WTC11 (cell line): ENCODE results near the gene SLC2A11. TPM values are rescaled to one million over a fixed set of nuclear protein-coding genes. Genes with fewer than 3 reads are reported as not detected.
"Not testable (repeated sequence)": the region's sequence is repeated elsewhere in the genome, so short reads cannot be mapped to it uniquely, and the experiment has no call there.

Source experiments
- ATAC-seq: fragments of 200-7000 bp; cut with Tn5 transposase; 2 replicates; pipeline ENCODE4 v1.10.0; 2021; ENCODE audit warnings: mild to moderate bottlenecking, moderate library complexity
- CTCF ChIA-PET: fragments of 300-600 bp; sonication (Branson Sonifier 250); formaldehyde crosslinking; loops from one replicate; lab custom pipeline; 2021; ENCODE audit warnings: antibody characterized with exemption; lab: Charles Lee
- POLR2A ChIA-PET: fragments of 350-600 bp; sonication (Branson Sonifier 250); formaldehyde crosslinking; loops from one replicate; lab custom pipeline; 2021; ENCODE audit warnings: antibody characterized with exemption; lab: Charles Lee
- DNase-seq: peaks from one replicate; pipeline ENCODE4 v3.0.0; 2021; ENCODE audit warnings: low spot score
- H3K27ac Mint-ChIP-seq: 2 replicates; pipeline ENCODE4 v1.8.0; 2021; ENCODE audit warnings: mixed read lengths
- H3K27me3 Mint-ChIP-seq: 2 replicates; pipeline ENCODE4 v1.8.0; 2021; ENCODE audit warnings: low read depth, mild to moderate bottlenecking, moderate library complexity, mixed read lengths
- H3K36me3 Mint-ChIP-seq: 2 replicates; pipeline ENCODE4 v1.8.0; 2021; ENCODE audit warnings: mixed read lengths
- H3K4me1 Mint-ChIP-seq: 2 replicates; pipeline ENCODE4 v1.8.0; 2022; ENCODE audit warnings: mixed read lengths
- H3K4me3 Mint-ChIP-seq: 2 replicates; pipeline ENCODE4 v1.8.0; 2021; ENCODE audit warnings: mild to moderate bottlenecking, moderate library complexity, mixed read lengths
- H3K9me3 Mint-ChIP-seq: 2 replicates; pipeline ENCODE4 v1.8.0; 2021; ENCODE audit warnings: mixed read lengths
- NR3C1 ChIP-seq: sonication (generic); formaldehyde crosslinking; conservative IDR thresholded peaks from 2 replicates; pipeline ENCODE4 v1.8.1; 2023; ENCODE audit warnings: low read depth, mild to moderate bottlenecking, missing genetic modification reagents
- OVOL2 ChIP-seq: fragments of 250-450 bp; sonication (Bioruptor Pico); IDR thresholded peaks from 2 replicates; pipeline ENCODE4 v1.9.0; 2021; ENCODE audit warnings: mild to moderate bottlenecking, borderline replicate concordance
- RELA ChIP-seq: sonication (generic); formaldehyde crosslinking; IDR thresholded peaks from 2 replicates; pipeline ENCODE4 v1.8.1; 2022; ENCODE audit warnings: missing genetic modification reagents, mild to moderate bottlenecking, borderline replicate concordance
- TCF7 ChIP-seq: sonication (generic); formaldehyde crosslinking; IDR thresholded peaks from 2 replicates; pipeline ENCODE4 v1.8.0; 2022; ENCODE audit warnings: mild to moderate bottlenecking, low read depth, missing genetic modification reagents, moderate library complexity
- total RNA-seq: library from RNA; stranded (reverse); gene quantifications from 3 replicates; pipeline ENCODE4 v1.2.3, GENCODE V29; 2021
- TF ChIP-seq, protein P1 (sequence below): sonication (generic); formaldehyde crosslinking; IDR thresholded peaks from 2 replicates; pipeline ENCODE4 v1.8.0; 2023; ENCODE audit warnings: missing genetic modification reagents, mild to moderate bottlenecking, borderline replicate concordance
- TF ChIP-seq, protein P2 (sequence below): sonication (generic); formaldehyde crosslinking; IDR thresholded peaks from 2 replicates; pipeline ENCODE4 v1.8.0; 2023; ENCODE audit warnings: missing genetic modification reagents
- TF ChIP-seq, protein P3 (sequence below): sonication (generic); formaldehyde crosslinking; IDR thresholded peaks from 2 replicates; pipeline ENCODE4 v1.8.1; 2022; ENCODE audit warnings: mild to moderate bottlenecking, missing genetic modification reagents, moderate library complexity, borderline replicate concordance
- TF ChIP-seq, protein P4 (sequence below): sonication (generic); formaldehyde crosslinking; IDR thresholded peaks from 2 replicates; pipeline ENCODE4 v1.8.0; 2022; ENCODE audit warnings: missing genetic modification reagents
- TF ChIP-seq, protein P5 (sequence below): sonication (generic); formaldehyde crosslinking; IDR thresholded peaks from 2 replicates; pipeline ENCODE4 v1.8.1; 2022; ENCODE audit warnings: missing genetic modification reagents, borderline replicate concordance
- TF ChIP-seq, protein P6 (sequence below): fragments of 250-450 bp; sonication (Bioruptor Pico); conservative IDR thresholded peaks from 2 replicates; pipeline ENCODE4 v1.9.0; 2021; ENCODE audit warnings: mild to moderate bottlenecking
- TF ChIP-seq, protein P7 (sequence below): fragments of 250-450 bp; sonication (Bioruptor Pico); IDR thresholded peaks from 2 replicates; pipeline ENCODE4 v1.8.0; 2021; ENCODE audit warnings: mild to moderate bottlenecking
- TF ChIP-seq, protein P8 (sequence below): sonication (generic); formaldehyde crosslinking; conservative IDR thresholded peaks from 2 replicates; pipeline ENCODE4 v1.8.1; 2023; ENCODE audit warnings: mild to moderate bottlenecking, low read depth, missing genetic modification reagents, moderate library complexity

The SLC2A11 gene
- total RNA-seq, 1 experiment from 2014 or later, result 19.9 TPM

DNA sequence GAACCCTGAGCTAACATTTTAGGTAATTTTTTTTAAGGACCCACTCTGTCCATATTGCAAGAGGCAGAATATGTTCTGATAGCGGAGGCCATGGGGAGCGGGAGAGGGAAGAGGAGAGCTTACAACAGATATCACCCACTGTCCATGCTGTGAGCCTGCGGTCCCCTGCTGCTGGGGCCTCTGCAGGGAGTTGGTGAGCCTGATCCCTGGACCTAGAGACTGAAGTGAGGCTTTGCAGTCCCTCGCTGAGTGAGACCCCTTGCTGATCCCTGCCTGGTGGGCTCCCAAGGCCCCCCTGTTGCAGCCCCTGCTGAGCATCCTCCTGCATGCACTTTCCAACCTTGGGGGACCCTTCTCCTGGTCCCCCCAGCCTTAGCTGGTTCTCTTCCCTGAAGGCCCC lies 49.0 kb downstream of the SLC2A11 start (continued):
- TF ChIP-seq, protein P1, sequence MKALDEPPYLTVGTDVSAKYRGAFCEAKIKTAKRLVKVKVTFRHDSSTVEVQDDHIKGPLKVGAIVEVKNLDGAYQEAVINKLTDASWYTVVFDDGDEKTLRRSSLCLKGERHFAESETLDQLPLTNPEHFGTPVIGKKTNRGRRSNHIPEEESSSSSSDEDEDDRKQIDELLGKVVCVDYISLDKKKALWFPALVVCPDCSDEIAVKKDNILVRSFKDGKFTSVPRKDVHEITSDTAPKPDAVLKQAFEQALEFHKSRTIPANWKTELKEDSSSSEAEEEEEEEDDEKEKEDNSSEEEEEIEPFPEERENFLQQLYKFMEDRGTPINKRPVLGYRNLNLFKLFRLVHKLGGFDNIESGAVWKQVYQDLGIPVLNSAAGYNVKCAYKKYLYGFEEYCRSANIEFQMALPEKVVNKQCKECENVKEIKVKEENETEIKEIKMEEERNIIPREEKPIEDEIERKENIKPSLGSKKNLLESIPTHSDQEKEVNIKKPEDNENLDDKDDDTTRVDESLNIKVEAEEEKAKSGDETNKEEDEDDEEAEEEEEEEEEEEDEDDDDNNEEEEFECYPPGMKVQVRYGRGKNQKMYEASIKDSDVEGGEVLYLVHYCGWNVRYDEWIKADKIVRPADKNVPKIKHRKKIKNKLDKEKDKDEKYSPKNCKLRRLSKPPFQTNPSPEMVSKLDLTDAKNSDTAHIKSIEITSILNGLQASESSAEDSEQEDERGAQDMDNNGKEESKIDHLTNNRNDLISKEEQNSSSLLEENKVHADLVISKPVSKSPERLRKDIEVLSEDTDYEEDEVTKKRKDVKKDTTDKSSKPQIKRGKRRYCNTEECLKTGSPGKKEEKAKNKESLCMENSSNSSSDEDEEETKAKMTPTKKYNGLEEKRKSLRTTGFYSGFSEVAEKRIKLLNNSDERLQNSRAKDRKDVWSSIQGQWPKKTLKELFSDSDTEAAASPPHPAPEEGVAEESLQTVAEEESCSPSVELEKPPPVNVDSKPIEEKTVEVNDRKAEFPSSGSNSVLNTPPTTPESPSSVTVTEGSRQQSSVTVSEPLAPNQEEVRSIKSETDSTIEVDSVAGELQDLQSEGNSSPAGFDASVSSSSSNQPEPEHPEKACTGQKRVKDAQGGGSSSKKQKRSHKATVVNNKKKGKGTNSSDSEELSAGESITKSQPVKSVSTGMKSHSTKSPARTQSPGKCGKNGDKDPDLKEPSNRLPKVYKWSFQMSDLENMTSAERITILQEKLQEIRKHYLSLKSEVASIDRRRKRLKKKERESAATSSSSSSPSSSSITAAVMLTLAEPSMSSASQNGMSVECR, result no peak
- TF ChIP-seq, protein P2, sequence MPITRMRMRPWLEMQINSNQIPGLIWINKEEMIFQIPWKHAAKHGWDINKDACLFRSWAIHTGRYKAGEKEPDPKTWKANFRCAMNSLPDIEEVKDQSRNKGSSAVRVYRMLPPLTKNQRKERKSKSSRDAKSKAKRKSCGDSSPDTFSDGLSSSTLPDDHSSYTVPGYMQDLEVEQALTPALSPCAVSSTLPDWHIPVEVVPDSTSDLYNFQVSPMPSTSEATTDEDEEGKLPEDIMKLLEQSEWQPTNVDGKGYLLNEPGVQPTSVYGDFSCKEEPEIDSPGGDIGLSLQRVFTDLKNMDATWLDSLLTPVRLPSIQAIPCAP (CRISPR knock-in tag), result no peak

DNA sequence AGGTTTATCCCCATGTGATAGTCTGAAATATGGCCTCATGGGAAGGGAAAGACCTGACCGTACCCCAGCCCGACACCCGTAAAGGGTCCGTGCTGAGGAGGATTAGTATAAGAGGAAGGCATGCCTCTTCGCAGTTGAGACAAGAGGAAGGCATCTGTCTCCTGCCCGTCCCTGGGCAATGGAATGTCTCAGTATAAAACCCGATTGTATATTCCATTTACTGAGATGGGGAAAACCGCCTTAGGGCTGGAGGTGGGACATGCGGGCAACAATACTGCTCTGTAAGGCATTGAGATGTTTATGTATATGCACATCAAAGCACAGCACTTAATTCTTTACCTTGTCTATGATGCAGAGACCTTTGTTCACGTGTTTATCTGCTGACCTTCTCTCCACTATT lies 49.7 kb downstream of the SLC2A11 start:
- POLR2A ChIA-PET, H3K4me3 Mint-ChIP-seq, ATAC-seq, DNase-seq, H3K36me3 Mint-ChIP-seq, H3K27ac Mint-ChIP-seq: not testable (repeated sequence)
- peaks cover 19% of the 10 kb centered on the region for H3K9me3 Mint-ChIP-seq
- peaks cover 56% of the 10 kb centered on the region for H3K27me3 Mint-ChIP-seq
- H3K4me1 Mint-ChIP-seq, result peaks cover 43% of the 10 kb centered on the region
- CTCF ChIA-PET, result interaction anchor here (2.0 kb wide), 1 partner anchor 13 kb away, joined by 17 read pairs; the partner anchor contains the start of gene MIF

DNA sequence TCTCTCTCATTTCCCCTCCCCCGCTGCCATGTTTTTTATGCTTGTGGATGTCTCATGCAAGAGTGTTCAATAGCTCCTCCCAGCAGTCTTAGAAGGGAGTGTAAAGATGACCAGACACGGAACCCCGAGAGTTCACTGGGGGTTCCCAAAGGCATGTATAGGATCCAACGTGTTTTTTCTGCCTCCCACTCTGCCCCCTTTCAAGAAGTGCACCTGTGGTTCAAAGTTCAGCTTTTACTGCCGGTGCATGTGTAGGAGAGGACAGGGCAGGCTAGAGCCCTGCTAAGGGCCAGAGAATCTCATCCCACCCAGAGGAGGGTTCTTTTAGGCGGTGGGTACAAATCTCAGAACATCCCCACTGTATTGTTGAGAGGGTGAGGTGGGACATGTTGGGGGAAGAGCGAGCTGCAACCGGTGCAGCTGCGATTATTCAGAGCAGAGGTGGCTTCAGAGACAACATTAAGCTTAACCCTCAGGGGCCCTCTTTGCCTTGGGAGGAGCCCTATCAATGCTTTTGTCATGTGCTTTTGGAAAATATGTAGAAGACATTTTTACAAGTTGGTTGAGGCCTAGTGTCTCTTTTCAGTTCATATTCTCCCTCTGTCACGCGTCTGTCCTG lies 51.0 kb downstream of the SLC2A11 start:
- CTCF ChIA-PET, result interaction anchor here (0.7 to 2.0 kb wide), 3 partner anchors 11 to 21 kb away, joined by 3 to 17 read pairs (median 7); partner anchors contain the start of gene MIF
- Mint-ChIP-seq H3K9me3 (peaks cover 30% of the 10 kb centered on the region), H3K27me3 (peaks cover 53% of the 10 kb centered on the region), H3K4me3 (peak overlapping the region; percentile 24), H3K36me3 (peaks cover 16% of the 10 kb centered on the region), H3K27ac (no peak overlapping the region; the same call in 1 of the 2 replicates), H3K4me1 (peaks cover 50% of the 10 kb centered on the region)
- DNase-seq (no peak), ATAC-seq (no peak)
- POLR2A ChIA-PET, result no interaction called here
- no peak for TF ChIP-seq OVOL2 (CRISPR knock-in tag)
- TF ChIP-seq RELA, result no peak
- TF ChIP-seq, protein P3, sequence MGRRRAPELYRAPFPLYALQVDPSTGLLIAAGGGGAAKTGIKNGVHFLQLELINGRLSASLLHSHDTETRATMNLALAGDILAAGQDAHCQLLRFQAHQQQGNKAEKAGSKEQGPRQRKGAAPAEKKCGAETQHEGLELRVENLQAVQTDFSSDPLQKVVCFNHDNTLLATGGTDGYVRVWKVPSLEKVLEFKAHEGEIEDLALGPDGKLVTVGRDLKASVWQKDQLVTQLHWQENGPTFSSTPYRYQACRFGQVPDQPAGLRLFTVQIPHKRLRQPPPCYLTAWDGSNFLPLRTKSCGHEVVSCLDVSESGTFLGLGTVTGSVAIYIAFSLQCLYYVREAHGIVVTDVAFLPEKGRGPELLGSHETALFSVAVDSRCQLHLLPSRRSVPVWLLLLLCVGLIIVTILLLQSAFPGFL, result no peak
- TF ChIP-seq, protein P4, sequence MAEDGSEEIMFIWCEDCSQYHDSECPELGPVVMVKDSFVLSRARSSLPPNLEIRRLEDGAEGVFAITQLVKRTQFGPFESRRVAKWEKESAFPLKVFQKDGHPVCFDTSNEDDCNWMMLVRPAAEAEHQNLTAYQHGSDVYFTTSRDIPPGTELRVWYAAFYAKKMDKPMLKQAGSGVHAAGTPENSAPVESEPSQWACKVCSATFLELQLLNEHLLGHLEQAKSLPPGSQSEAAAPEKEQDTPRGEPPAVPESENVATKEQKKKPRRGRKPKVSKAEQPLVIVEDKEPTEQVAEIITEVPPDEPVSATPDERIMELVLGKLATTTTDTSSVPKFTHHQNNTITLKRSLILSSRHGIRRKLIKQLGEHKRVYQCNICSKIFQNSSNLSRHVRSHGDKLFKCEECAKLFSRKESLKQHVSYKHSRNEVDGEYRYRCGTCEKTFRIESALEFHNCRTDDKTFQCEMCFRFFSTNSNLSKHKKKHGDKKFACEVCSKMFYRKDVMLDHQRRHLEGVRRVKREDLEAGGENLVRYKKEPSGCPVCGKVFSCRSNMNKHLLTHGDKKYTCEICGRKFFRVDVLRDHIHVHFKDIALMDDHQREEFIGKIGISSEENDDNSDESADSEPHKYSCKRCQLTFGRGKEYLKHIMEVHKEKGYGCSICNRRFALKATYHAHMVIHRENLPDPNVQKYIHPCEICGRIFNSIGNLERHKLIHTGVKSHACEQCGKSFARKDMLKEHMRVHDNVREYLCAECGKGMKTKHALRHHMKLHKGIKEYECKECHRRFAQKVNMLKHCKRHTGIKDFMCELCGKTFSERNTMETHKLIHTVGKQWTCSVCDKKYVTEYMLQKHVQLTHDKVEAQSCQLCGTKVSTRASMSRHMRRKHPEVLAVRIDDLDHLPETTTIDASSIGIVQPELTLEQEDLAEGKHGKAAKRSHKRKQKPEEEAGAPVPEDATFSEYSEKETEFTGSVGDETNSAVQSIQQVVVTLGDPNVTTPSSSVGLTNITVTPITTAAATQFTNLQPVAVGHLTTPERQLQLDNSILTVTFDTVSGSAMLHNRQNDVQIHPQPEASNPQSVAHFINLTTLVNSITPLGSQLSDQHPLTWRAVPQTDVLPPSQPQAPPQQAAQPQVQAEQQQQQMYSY, result no peak
- no peak for TF ChIP-seq TCF7 (CRISPR knock-in tag)
- TF ChIP-seq NR3C1 (CRISPR knock-in tag), result no peak
- TF ChIP-seq, protein P5, sequence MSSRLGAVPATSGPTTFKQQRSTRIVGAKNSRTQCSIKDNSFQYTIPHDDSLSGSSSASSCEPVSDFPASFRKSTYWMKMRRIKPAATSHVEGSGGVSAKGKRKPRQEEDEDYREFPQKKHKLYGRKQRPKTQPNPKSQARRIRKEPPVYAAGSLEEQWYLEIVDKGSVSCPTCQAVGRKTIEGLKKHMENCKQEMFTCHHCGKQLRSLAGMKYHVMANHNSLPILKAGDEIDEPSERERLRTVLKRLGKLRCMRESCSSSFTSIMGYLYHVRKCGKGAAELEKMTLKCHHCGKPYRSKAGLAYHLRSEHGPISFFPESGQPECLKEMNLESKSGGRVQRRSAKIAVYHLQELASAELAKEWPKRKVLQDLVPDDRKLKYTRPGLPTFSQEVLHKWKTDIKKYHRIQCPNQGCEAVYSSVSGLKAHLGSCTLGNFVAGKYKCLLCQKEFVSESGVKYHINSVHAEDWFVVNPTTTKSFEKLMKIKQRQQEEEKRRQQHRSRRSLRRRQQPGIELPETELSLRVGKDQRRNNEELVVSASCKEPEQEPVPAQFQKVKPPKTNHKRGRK, result no peak
- TF ChIP-seq, protein P6, sequence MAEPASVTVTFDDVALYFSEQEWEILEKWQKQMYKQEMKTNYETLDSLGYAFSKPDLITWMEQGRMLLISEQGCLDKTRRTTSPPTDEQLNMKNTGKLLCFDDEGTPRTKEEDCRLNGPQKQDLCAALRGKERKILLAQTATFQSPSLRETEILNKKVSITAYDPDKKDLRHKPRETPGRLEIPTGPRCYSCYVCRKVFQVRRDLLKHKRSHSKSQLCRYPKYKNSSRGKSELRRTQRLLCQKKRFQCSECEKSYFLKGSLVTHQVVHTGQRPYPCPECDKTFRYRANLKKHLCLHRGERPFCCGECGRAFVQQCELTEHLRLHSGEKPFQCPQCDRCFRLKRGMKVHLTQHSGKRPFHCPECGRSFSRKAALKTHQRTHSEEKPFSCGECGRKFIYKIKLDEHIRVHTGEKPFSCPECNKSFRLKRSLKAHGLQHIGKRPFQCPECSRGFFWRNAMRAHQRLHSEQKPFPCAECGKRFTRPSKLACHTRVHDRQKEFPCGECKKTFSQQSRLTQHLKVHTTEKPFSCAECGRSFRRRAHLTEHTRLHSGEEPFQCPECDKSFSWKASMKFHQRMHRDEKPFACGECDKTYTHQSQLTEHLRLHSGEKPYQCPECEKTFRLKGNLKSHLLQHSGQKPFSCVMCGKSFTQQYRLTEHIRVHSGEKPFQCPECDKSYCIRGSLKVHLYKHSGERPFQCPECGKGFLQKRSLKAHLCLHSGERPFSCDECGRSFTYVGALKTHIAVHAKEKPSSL (CRISPR knock-in tag), result no peak
- TF ChIP-seq, protein P7, sequence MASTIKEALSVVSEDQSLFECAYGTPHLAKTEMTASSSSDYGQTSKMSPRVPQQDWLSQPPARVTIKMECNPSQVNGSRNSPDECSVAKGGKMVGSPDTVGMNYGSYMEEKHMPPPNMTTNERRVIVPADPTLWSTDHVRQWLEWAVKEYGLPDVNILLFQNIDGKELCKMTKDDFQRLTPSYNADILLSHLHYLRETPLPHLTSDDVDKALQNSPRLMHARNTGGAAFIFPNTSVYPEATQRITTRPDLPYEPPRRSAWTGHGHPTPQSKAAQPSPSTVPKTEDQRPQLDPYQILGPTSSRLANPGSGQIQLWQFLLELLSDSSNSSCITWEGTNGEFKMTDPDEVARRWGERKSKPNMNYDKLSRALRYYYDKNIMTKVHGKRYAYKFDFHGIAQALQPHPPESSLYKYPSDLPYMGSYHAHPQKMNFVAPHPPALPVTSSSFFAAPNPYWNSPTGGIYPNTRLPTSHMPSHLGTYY, result no peak
- TF ChIP-seq, protein P8, sequence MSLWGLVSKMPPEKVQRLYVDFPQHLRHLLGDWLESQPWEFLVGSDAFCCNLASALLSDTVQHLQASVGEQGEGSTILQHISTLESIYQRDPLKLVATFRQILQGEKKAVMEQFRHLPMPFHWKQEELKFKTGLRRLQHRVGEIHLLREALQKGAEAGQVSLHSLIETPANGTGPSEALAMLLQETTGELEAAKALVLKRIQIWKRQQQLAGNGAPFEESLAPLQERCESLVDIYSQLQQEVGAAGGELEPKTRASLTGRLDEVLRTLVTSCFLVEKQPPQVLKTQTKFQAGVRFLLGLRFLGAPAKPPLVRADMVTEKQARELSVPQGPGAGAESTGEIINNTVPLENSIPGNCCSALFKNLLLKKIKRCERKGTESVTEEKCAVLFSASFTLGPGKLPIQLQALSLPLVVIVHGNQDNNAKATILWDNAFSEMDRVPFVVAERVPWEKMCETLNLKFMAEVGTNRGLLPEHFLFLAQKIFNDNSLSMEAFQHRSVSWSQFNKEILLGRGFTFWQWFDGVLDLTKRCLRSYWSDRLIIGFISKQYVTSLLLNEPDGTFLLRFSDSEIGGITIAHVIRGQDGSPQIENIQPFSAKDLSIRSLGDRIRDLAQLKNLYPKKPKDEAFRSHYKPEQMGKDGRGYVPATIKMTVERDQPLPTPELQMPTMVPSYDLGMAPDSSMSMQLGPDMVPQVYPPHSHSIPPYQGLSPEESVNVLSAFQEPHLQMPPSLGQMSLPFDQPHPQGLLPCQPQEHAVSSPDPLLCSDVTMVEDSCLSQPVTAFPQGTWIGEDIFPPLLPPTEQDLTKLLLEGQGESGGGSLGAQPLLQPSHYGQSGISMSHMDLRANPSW, result no peak
